Embryonic facial prominence (tissue), 1 donor: ENCODE data around the gene TDRKH.
A peak's percentile ranks its signal among the peaks of the same experiment; 100 is the strongest.

Experiments
- DNase-seq: peaks from one replicate; pipeline ENCODE4 v3.0.0-alpha.2; 2016; ENCODE audit errors: extremely low spot score

The TDRKH gene

GRCh38 chr1:151790071-151790939 is at the start of gene TDRKH:
TDRKH (minus strand) TSS chr1:151790500; CDS start chr1:151783022, 7,478 bp downstream.
- peak; percentile 98 for DNase-seq

- DNase-seq, result no peak
Measured at GRCh38 chr1:151839457-151840403, 49.4 kb upstream of the TDRKH start, which contains the start of gene C2CD4D. C2CD4D (minus strand) TSS chr1:151839820; CDS start chr1:151838989, 831 bp downstream.

GRCh38 chr1:151839082-151839412 is 48.7 kb upstream of the TDRKH start:
- no peak for DNase-seq

GRCh38 chr1:151838222-151839081 is 48.2 kb upstream of the TDRKH start:
- DNase-seq, result no peak

GRCh38 chr1:151837884-151838221 is 47.6 kb upstream of the TDRKH start:
- DNase-seq, result no peak

- no peak for DNase-seq
Measured at GRCh38 chr1:151837197-151837596, 46.9 kb upstream of the TDRKH start.

- no peak for DNase-seq
Measured at GRCh38 chr1:151835596-151835995, 45.3 kb upstream of the TDRKH start.

GRCh38 chr1:151834239-151834638 is 43.9 kb upstream of the TDRKH start:
- no peak for DNase-seq

GRCh38 chr1:151833172-151833900 is 43.0 kb upstream of the TDRKH start:
- no peak for DNase-seq

GRCh38 chr1:151832318-151832980 is 42.1 kb upstream of the TDRKH start:
- no peak for DNase-seq

- DNase-seq, result no peak
Measured at GRCh38 chr1:151831605-151832004, 41.3 kb upstream of the TDRKH start, which contains the start of gene RORC. RORC (minus strand) TSS chr1:151831802; CDS start chr1:151831764, 38 bp downstream.

GRCh38 chr1:151831256-151831591 is 40.9 kb upstream of the TDRKH start:
- no peak for DNase-seq

GRCh38 chr1:151830055-151830454 is 39.8 kb upstream of the TDRKH start:
- no peak for DNase-seq

- no peak for DNase-seq
Measured at GRCh38 chr1:151829352-151830046, 39.2 kb upstream of the TDRKH start.

- no peak for DNase-seq
Measured at GRCh38 chr1:151828921-151829320, 38.6 kb upstream of the TDRKH start.

- no peak for DNase-seq
Measured at GRCh38 chr1:151827853-151828252, 37.6 kb upstream of the TDRKH start.

- DNase-seq, result no peak
Measured at GRCh38 chr1:151825751-151826660, 35.7 kb upstream of the TDRKH start.

GRCh38 chr1:151825204-151825603 is 34.9 kb upstream of the TDRKH start:
- no peak for DNase-seq

- no peak for DNase-seq
Measured at GRCh38 chr1:151823175-151823574, 32.9 kb upstream of the TDRKH start.
